HK-2 (cell line): Measurements from ENCODE around the gene PER1.
A peak's percentile ranks its signal among the peaks of the same experiment; 100 is the strongest.
"Not testable (repeated sequence)": the region's sequence is repeated elsewhere in the genome, so short reads cannot be mapped to it uniquely, and the experiment has no call there.

Source experiments
- DNase-seq: peaks from one replicate; pipeline ENCODE4 v3.0.0-alpha.2; 2018; ENCODE audit not compliant: unreplicated experiment

The PER1 gene

GRCh38 chr17:8121681-8122421 lies 30.4 kb downstream of the PER1 start:
- DNase-seq: peak; percentile 76

- DNase-seq: no peak
Measured at GRCh38 chr17:8121407-8121680, 30.9 kb downstream of the PER1 start.

GRCh38 chr17:8120520-8121406 lies 31.4 kb downstream of the PER1 start:
- peak; percentile 92 for DNase-seq

- peak; percentile 93 for DNase-seq
Measured at GRCh38 chr17:8119581-8120519, 32.4 kb downstream of the PER1 start.

GRCh38 chr17:8118769-8119580 lies 33.2 kb downstream of the PER1 start:
- peak; percentile 84 for DNase-seq

- peak; percentile 68 for DNase-seq
Measured at GRCh38 chr17:8117980-8118768, 34.0 kb downstream of the PER1 start, which contains the start of gene ALOXE3. TSS of gene ALOXE3 (minus strand) at chr17:8118514. CDS start at chr17:8117990, 524 bp downstream.

- peak; percentile 14 for DNase-seq
Measured at GRCh38 chr17:8117367-8117979, 34.7 kb downstream of the PER1 start.

GRCh38 chr17:8116776-8117175 lies 35.4 kb downstream of the PER1 start:
- no peak for DNase-seq

GRCh38 chr17:8110907-8111306 lies 41.3 kb downstream of the PER1 start:
- DNase-seq: no peak

GRCh38 chr17:8110456-8110804 lies 41.8 kb downstream of the PER1 start:
- no peak for DNase-seq

- DNase-seq: peak; percentile 49
Measured at GRCh38 chr17:8109661-8110455, 42.3 kb downstream of the PER1 start.

- DNase-seq: no peak
Measured at GRCh38 chr17:8108972-8109660, 43.1 kb downstream of the PER1 start.

- DNase-seq: not testable (repeated sequence)
Measured at GRCh38 chr17:8106980-8107379, 45.2 kb downstream of the PER1 start.

- DNase-seq: no peak
Measured at GRCh38 chr17:8105957-8106398, 46.2 kb downstream of the PER1 start.

- no peak for DNase-seq
Measured at GRCh38 chr17:8104911-8105310, 47.3 kb downstream of the PER1 start.

- DNase-seq: peak; percentile 32
Measured at GRCh38 chr17:8103549-8103948, 48.7 kb downstream of the PER1 start.

- no peak for DNase-seq
Measured at GRCh38 chr17:8101721-8102120, 50.5 kb downstream of the PER1 start.

GRCh38 chr17:8100763-8101162 lies 51.4 kb downstream of the PER1 start:
- DNase-seq: no peak
